Dermis microvascular lymphatic vessel endothelial cell (primary cell): ENCODE measurements around the gene ZNF576. TPM values are rescaled to one million over a fixed set of nuclear protein-coding genes. Genes with fewer than 3 reads are reported as not detected.
A peak's percentile ranks its signal among the peaks of the same experiment; 100 is the strongest.
"Not testable (repeated sequence)": the region's sequence is repeated elsewhere in the genome, so short reads cannot be mapped to it uniquely, and the experiment has no call there.

ENCODE experiments used
- DNase-seq, 2 donors: peaks; one replicate each; pipeline versions ENCODE4 v3.0.0 to v3.0.0-alpha.2; 2010; ENCODE audit warnings: low read depth in 2 of 2
- total RNA-seq: library from RNA; depleted of rRNA; stranded (reverse); fragments of >200 nt; gene quantifications from 2 replicates; pipeline ENCODE4 v1.2.1, GENCODE V29; 2014

ZNF576 gene
- total RNA-seq, 1 donor from 2014 or later: 6.7 TPM

DNA sequence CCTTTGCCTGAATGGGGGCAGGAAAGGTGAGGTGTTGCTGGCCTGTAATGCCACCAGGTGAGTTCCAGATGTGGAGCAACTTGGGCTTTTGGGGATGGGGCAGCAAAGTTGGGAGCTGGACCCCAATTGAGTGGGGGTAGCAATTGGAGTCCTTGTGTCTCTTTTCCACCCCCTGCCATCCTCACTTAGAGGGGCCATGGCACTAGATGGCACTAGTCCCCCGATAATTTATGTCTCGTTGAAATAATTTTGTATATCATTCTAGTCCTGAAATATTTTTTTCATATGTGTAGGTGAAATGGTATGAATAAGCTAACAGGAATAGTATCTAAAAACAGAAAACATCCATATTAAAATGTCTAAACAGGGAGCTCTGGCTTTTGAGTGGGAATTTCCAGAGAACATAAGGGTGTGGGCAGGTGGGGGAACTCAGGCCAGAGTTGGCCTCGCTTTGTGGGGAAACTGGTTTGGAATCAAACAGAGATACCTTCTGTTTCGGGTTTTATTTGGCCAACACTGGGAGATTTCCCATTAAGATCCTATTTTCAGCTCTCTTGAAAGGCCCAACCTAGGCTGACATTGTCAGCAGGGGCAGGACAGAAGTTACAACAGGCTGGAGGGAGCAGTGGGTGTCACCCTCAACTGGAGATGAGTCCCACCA is 3.4 kb downstream of the ZNF576 start:
- no peak for DNase-seq

DNA sequence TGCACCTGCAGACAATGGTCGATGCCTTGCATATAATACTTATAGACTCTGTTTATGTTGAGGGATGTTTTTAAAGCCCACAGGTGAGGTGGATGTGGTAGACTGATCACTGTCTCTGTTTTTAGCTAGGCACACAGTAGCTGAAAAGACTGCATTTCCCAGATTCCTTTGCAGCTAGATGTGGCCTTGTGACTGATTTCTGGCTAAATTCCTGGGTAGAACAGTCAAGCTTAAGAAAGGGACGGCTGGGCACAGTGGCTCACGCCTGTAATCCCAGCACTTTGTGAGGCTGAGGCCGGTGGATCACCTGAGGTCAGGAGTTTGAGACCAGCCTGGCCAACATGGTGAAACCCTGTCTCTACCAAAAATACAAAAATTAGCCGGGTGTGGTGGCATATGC is 3.9 kb downstream of the ZNF576 start:
- not testable (repeated sequence) for DNase-seq

DNA sequence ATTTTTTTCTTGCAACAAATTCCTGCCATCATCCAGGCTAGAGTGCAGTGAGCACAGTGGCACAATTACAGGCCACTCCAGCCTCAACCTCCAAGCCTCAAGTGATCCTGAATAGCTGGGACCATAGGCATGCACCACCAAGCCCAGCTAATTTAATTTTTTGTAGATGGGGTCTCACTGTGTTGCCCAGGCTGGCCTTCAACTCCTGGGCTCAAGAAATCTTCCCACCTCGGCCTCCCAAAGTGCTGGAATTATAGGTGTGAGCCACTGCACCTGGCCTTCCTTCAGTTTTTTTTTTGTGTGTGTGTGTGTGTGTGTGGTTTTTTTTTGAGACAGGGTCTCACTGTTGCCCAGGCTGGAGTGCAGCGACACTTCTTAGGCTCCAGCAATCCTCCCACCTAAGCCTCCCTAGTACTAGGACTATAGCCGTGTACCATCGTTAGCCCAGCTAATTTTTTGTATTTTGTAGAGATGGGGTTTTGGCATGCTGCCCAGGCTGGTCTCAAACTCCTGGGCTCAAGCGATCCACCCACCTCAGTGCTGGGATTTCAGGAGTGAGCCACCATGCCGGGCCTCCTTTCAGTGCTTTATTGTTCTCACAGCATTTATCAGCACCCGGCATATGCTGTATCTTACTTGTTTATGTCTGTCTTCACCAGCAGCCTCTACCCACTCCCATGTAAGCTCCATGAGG is 9.6 kb downstream of the ZNF576 start:
- no peak for DNase-seq

DNA sequence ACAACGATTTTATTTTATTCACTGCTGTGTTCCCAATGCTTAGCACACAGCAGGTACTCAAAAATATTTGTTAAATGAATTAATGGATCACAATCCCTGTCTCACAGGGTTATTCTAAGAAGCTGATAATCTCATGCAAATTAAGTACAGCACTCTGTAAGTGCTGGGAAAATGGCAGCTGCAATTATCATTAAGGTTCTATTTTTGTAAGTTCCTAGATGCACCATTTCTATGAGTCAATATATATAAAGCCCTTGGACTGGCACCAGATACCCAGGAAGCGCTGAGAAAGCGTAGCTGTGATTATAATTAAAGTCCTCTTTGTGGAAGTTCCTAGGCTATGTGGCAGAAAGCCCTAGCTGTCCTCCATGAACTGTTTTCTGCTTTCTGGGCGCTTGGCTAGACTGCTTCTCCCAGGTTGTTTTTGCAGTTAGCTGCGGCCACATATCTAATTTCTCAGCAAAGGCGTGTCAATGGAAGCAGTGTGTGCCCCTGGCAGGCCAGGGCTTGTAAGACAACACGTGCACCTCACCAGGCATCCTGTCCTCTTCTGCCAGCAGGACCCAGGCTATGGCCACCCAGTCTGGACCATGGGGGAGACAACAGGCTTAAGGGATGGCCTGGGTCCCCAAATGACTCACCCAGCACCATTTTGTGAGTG is 10.3 kb downstream of the ZNF576 start:
- DNase-seq: no peak

DNA sequence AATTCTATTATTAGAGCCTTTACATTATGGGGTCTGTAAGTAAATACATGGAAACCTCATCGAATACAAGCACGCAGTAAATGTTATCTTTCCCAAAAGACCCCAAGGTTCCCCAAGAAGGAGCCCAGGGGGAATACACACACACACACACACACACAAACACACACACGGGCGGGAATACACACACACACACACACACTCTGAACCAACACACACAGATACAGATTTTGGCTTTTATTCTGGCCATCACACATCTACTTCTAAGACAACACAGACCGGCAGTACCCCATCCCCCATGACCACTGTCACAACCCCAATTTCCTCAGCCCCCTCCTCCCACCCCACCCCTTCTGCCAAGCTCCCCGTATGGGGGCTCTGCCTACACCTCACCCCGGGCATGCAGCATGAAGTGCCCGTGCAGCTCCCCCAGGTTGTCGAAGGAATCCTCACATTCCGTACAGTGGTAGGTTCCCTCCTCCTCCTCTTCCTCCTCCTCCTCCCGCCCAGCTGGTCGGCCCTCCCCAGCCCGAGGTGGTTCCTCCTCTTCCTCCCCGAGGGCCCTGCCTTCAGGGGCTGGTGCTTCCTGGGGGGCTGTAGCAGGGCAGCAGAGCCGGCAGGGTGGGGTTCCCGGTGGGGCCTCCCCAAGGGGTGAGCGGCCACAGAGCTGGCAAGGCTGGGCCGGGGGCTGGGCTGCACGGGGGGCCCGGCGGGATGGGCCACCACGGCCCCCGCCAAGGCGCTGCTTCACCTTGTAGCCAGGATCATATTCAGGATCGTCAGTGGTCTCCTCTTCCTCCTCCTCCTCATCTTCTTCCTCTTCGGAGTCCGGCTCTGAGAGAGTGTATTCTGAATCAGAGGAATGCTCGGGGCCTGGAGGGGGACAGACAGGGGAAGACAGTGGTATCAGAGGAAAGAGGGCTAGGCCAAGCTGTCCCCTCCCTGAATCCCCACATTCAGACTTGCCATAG is 11.1 kb downstream of the ZNF576 start:
- no peak for DNase-seq

DNA sequence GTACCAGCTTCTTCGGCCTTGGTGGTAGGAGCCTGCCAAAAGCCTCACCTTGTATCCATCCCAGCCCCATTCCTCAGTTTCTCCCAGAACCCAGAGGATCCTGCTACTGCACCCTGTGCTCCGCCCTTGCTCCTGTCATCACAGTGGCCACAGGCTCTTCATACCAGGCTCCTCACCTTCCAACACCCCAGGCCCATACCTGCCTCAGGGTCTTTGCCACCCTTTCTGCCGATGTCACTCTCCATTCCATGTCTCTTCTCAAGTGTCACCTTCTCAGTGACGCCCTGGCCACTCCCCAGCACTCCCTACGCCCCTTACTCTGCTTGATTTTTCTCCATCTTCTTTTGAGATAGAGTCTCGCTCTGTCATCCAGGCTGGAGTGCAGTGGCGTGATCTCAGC is 13.5 kb downstream of the ZNF576 start:
- DNase-seq: no peak

DNA sequence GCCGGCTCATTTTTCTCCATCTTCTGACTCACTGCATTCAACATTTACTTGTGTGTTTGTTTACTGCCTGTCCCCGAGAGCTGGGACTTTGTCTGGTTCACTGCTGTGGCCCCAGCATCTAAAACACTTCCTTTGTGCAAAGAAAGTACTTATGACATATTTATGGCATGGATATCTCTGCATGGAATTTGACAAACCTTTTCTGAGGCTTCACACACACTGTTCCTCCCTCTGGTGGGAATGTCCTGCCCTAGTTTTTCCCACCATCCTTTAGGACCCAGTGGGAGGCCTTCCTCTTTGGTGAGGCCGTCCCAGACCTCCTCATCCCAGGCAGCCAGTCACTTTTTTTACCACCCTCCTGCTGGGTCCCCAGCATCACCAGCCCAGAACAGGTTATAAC is 14.1 kb downstream of the ZNF576 start:
- DNase-seq: no peak

DNA sequence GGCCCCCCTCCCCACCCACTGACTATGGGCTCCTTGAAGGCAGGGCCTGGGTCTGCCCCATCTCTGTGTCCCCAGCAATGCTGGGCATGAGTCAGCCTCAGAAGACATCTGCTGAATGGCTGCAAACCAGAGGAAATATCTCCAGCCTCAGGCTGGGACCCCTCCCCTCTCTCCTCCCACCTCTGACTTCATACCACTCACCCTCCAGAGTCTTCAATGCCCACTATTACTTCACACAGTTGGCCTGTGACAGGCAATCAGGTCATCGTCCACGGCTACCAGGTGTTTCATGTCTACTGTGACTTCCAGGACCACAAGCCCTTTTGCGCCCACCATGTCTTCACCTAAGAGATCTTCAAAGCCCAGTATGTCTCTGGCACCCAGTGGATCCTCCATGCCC is 15.4 kb downstream of the ZNF576 start, which contains the start of gene SRRM5:
SRRM5 (plus strand) TSS at position 301 of the 400 bp plus-strand sequence; CDS start at position 335, 34 bp downstream.
- DNase-seq: no peak

DNA sequence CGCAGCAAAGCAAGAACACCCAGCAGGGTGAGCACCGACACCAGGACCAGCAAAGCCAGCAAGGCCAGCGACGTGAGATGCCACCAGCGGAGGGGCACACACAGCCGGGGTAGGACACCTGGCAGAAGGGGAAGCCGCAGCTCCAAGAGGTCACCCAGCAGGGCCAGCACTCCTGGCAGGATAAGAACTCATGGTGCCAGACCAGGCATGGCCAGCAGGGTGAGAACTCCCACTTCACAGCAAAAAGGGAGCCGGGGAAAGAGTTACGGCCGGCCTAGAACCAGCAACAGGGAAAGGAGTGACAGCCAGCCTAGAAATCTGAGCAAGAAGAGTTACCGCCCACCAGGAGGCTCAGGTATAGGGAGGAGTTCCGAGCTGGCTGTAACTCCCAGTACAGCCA is 16.0 kb downstream of the ZNF576 start:
- DNase-seq: no peak

DNA sequence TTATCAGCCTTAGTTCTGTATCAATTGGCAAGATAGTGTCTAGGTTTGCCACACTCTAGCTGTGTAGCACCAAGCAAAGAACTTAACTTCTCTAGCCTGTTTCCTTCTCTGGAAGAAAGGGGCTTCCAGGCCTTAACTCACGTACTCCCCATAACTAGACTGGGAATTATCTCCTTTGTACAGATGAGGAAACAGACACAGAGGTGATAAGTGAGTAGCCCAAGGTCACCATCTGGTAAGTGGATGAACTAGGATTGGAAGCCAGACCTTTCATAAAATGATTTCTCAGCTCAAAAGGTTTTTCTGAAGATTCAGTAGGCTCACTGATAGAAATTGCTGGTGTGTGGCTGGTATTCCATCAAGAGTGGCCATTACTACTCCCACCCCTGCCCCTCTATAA is 19.9 kb downstream of the ZNF576 start:
- no peak for DNase-seq

DNA sequence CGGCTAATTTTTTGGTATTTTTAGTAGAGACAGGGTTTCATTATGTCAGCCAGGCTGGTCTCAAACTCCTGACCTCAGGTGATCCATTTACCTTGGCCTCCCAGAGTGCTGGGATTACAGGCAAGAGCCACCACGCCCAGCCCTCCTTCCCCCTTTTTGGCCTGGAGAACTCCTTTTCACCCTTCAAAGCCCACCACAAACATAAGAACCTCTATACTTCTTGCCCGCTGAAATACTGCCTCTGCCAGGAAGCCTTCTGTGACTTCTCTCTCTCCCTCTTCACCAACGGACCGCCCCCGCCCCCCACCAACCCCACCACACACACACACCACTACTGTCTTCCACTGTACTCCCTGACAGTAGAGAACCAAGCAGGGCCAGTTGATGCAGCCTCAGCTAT is 20.6 kb downstream of the ZNF576 start:
- no peak for DNase-seq

DNA sequence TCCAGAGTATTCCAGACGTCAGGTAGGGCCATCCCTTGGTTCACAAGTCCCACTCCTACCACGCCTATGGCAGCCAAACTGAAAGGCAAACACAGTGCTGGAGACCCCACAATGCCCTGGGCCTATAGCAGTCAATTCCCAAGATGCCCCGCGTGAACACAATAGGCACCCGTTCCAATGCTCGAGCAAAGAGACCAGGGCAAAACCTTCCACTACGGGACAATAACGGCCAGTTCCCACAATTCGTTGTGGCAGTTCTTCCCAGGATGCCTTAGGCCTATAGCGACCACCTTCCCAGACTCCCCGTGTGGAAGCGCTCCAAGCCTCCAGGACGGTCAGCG is 22.5 kb downstream of the ZNF576 start:
- DNase-seq: peak; percentile 30 to 55

DNA sequence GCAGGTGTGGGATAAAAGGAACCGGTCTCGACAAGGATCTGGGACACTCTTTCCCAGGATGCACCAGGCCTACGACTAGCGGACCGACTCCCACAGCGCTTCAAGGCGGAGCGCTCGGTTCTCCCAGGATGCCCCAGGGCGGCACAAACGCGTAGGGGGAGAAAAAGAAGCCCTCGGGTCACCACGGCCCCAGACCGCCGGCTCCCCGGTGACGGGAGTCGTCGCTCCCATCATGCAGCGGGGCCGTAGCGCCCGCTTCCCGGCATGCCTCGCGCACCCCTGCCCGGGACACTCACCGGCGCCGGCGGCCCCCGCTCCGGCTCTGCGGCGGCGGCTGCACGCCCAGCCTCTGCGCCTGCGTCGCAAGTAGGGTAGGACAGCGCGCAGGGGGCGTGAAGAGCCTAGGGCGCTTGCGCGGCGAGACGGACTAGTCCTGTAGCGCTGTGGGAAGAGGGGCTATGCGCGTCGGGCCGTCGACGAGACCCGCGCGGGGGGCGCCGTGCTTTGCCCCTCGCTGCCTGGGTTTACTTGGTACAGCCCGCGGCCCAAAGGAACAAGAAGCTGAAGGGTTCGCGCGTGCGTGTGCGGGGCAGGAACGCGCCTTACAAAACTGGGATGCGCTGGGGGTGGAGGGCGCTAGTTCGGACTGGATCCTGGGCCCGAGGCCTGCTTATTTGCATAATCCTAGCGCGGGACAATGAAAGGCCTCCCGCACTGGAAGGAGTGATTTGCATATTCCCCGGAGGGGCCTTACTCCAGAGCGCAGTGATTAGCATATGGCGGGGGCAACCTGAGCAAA is 23.1 kb downstream of the ZNF576 start, which contains the start of gene ZNF428:
ZNF428 (minus strand) TSS at position 368 of the 799 bp plus-strand sequence. CDS start 5,325 bp downstream, outside the sequence.
- DNase-seq: peak; percentile 79 to 94

DNA sequence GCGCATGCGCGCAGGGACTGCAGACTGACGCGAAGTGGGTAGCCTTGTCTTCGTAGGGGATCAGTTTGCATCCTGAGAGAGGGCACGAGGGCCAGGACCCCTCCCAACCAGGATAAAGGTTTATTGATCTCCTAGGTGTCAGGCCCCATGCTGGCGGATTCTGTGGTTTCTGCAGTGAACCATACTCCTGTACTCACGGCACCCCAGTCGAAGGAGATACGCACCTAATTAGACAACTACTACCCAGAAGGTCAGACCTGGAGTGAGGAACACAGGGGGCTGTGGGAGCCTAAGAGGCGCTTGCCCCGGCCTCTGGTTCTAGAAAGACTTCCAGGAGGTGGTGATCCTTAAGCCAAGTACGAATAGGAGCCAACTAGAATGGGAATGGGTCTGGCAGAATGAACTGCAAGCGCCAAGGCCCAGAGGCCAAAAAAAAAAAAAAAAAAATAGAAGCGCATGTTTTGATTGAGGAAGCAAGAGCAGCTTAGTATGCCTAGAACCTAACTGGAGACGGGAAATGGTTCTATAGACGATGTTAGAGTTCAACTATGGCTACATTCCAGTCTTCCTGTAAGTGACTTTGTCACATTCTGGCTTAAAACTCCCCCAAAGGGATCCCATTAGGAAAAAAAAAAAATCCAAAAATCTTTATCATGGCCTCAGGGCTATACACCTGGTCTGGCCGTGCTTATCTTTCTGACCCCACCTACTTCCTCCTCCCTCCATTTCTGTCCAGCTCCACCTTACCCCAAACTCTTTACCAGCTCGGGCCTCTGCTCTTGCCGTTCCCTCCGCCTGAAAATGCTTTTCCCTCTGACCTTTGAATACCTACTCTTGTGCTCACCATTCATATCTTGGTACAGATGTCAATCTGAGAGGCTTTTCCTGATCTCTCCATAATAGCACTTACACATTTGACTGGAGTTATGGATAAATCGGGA is 23.9 kb downstream of the ZNF576 start:
- DNase-seq: no peak

DNA sequence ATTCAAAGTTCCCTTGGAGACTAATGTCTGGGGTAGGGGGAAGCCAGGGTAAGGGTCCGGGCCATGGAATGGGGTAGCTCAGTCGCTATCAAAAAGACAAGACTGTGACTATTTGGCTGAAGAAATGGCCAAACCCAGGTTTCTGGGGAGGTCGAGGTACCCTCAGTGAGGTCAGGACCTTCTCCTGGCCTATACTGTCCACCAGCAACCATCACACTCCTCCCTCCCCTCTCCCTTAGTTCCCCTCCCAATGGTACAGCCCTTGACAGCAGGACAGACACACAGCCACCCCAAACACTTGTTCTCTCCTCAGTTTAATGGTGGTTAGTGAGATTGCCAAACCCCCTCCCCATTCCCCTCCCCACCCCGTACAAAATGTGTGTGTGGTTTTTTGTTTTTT is 25.7 kb downstream of the ZNF576 start:
- DNase-seq: no peak

DNA sequence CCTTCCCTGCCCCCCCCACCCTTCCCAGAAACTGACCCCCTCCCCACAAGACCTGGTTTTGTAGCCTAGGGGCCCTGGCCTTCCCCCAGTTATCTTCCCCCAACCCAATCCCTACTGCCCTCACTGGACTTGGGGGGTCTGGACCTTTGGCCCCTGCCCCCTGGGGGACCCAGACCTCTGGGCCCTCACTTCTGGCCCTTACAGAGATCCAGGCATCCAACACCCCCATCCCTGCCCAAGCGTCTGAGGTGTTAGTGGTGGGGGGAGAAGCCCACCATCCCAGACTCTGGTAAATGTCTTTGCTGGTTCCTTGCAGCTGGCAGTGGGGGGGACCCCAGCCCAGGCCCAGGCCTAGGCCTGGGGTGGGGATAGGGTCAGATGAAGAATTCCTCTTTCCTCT is 26.6 kb downstream of the ZNF576 start:
- DNase-seq: no peak

DNA sequence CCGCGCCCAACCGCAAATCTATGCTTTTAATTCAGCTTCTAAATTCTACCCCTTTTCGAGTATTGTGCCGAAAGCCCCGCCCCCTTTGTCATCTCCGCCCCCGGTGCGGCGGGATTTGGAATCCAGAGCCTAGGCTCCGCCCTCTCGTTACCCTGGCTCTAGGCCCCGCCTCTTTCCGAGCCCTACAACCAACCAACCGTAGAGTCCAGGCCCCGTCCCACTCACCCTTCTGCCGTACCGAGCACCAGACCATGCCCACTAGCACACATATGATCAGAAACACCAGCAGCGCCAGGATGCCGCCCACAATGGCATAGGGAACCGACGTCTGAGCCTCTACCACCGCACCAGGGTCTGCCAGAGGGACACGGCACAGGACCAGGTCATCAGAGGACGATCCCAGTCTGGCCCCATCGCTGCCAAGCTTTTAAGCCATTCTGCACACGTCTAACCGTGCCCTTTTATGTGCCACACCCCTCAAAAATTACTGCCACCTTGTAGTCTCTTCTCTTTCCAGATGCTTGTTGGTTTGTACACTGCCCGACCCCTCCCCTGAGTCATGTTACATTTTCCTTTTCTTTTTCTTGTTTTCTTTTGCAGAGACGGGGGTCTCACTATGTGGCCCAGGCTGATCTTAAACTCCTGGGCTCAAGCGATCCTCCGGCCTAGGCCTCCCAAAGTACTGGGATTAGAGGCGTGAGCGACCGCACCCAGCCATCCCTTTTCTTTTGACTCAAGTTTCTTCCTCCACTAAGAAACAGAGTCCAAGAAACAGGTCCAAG is 27.7 kb downstream of the ZNF576 start:
- no peak for DNase-seq

DNA sequence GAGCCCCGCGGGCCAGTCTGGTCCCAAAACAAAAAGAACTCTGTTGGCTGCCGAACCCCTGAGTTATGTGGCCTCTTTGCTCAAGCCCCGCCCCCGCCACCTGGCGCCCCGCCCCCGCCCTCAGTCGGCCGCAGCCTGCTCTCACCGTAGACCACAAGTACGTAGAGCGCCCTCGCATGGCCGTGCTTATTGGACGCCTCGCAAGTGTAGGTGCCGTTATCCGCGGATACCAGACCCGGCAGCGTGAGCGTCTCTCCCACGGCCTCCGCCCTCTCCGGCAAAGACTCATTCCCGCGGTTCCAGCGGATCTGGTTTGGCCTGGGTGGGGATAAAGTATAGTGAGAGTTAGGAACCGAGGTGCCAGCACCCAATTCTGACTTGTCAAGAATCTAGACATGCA is 28.5 kb downstream of the ZNF576 start:
- peak in 1 of 2 donors; percentile 25 for DNase-seq
